Fibroblast of pulmonary artery (primary cell): ENCODE measurements around the gene TAF10.
A peak's percentile ranks its signal among the peaks of the same experiment; 100 is the strongest.

ENCODE experiments used
- DNase-seq: peaks from one replicate; pipeline ENCODE4 v3.0.0-alpha.2; 2010; ENCODE audit warnings: low read depth
- H3K4me3 ChIP-seq: replicated peaks from 2 replicates; pipeline ENCODE4 v1.5.1; 2011; ENCODE audit warnings: low read depth, mild to moderate bottlenecking, control low read depth, low read length, moderate library complexity
- CTCF ChIP-seq: IDR thresholded peaks from 2 replicates; pipeline ENCODE4 v1.5.1; 2011; ENCODE audit warnings: mild to moderate bottlenecking, control low read depth, low read length, inconsistent platforms; ENCODE audit errors: missing control alignments

TAF10 gene

GRCh38 chr11:6608726-6609501, 3.1 kb downstream of the TAF10 start:
- no peak for TF ChIP-seq CTCF
- no peak overlapping the region for H3K4me3 ChIP-seq
- no peak for DNase-seq

GRCh38 chr11:6608011-6608410, 4.0 kb downstream of the TAF10 start:
- no peak overlapping the region for H3K4me3 ChIP-seq
- DNase-seq: no peak
- no peak for TF ChIP-seq CTCF

- H3K4me3 ChIP-seq: no peak overlapping the region
- TF ChIP-seq CTCF: no peak
- no peak for DNase-seq
These were observed 4.7 kb downstream of the TAF10 start for GRCh38 chr11:6607190-6607795.

- no peak for TF ChIP-seq CTCF
- peak overlapping the region; percentile 30 for H3K4me3 ChIP-seq
These were observed 5.4 kb downstream of the TAF10 start for GRCh38 chr11:6606471-6607189.

GRCh38 chr11:6604790-6605189, 7.2 kb downstream of the TAF10 start:
- TF ChIP-seq CTCF: no peak
- no peak for DNase-seq
- H3K4me3 ChIP-seq: peak overlapping the region; percentile 99

More at GRCh38 chr11:6606471-6607189, 5.4 kb downstream of the TAF10 start:
- peak; percentile 95 for DNase-seq

- TF ChIP-seq CTCF: peak; percentile 21
- DNase-seq: peak; percentile 75
- peak overlapping the region; percentile 99 for H3K4me3 ChIP-seq
These were observed 7.9 kb downstream of the TAF10 start for GRCh38 chr11:6604081-6604626.
